Measurements from ENCODE around the gene BICD2. TPM values are rescaled to one million over a fixed set of nuclear protein-coding genes. Genes with fewer than 3 reads are reported as not detected.

The BICD2 gene
- total RNA-seq, 1 donor from 2014 or later = 22.5 TPM

- TF ChIP-seq CTCF (IDR thresholded peaks at IDR 0.05) = no peak
- H3K9me3 Mint-ChIP-seq = no peaks in the 10 kb centered on the region
- intact Hi-C loops (cut with micrococcal nuclease) = no loop called here
- POLR2A ChIA-PET = no interaction called here
- ATAC-seq (ENCODE audit: low read depth) = no peak
- CTCF ChIA-PET = interaction anchor here (10.7 kb wide), 1 partner anchor 71 kb away, joined by 109 read pairs; no protein-coding TSS in a partner anchor
- H3K27ac Mint-ChIP-seq = peak overlapping the region; percentile 76
- no peak for DNase-seq
- H3K36me3 Mint-ChIP-seq (ENCODE audit: low read depth) = peaks cover 81% of the 10 kb centered on the region
- H3K4me3 Mint-ChIP-seq = peak overlapping the region; percentile 49
- H3K4me1 Mint-ChIP-seq = peaks cover 68% of the 10 kb centered on the region
- H3K27me3 Mint-ChIP-seq = no peaks in the 10 kb centered on the region
These were observed 44.3 kb downstream of the BICD2 start for GRCh38 chr9:92720209-92720765.

GRCh38 chr9:92719028-92719647, 45.5 kb downstream of the BICD2 start:
- no peak for TF ChIP-seq CTCF (IDR thresholded peaks at IDR 0.05)
- no peaks in the 10 kb centered on the region for H3K9me3 Mint-ChIP-seq
- intact Hi-C loops (cut with micrococcal nuclease) = loop anchor here (5.0 kb wide), 1 partner anchor 158 kb away; the partner anchor contains the start of gene ZNF484
- H3K4me3 Mint-ChIP-seq = no peak overlapping the region
- ChIA-PET POLR2A (interaction anchor here (1.8 kb wide), 1 partner anchor 72 kb away, joined by 5 read pairs; no protein-coding TSS in a partner anchor), CTCF (interaction anchor here (3.9 to 10.7 kb wide), 2 partner anchors 10 to 72 kb away, joined by 17 to 109 read pairs; no protein-coding TSS in a partner anchor)
- peaks cover 88% of the 10 kb centered on the region for H3K36me3 Mint-ChIP-seq (ENCODE audit: low read depth)
- no peaks in the 10 kb centered on the region for H3K27me3 Mint-ChIP-seq
- no peak overlapping the region for H3K27ac Mint-ChIP-seq
- peaks cover 59% of the 10 kb centered on the region for H3K4me1 Mint-ChIP-seq
- ATAC-seq (ENCODE audit: low read depth) = no peak
- DNase-seq = no peak

GRCh38 chr9:92718086-92719001, 46.3 kb downstream of the BICD2 start:
- Mint-ChIP-seq H3K36me3 (ENCODE audit: low read depth) (peaks cover 90% of the 10 kb centered on the region), H3K4me1 (peaks cover 53% of the 10 kb centered on the region), H3K4me3 (no peak overlapping the region), H3K27ac (no peak overlapping the region), H3K9me3 (no peaks in the 10 kb centered on the region), H3K27me3 (no peaks in the 10 kb centered on the region)
- ChIA-PET CTCF (interaction anchor here (0.6 to 10.7 kb wide), 5 partner anchors 11 to 346 kb away, joined by 3 to 109 read pairs (median 4); no protein-coding TSS in a partner anchor), POLR2A (interaction anchor here (0.9 to 1.8 kb wide), 2 partner anchors 45 to 72 kb away, joined by 3 to 5 read pairs; no protein-coding TSS in a partner anchor)
- no peak for ATAC-seq (ENCODE audit: low read depth)
- no peak for TF ChIP-seq CTCF (IDR thresholded peaks at IDR 0.05)
- no peak for DNase-seq
- intact Hi-C loops (cut with micrococcal nuclease) = loop anchor here (5.0 kb wide), 1 partner anchor 159 kb away; the partner anchor contains the start of gene ZNF484

- ChIA-PET CTCF (interaction anchor here (0.6 to 10.7 kb wide), 11 partner anchors 12 to 346 kb away, joined by 3 to 109 read pairs (median 3); no protein-coding TSS in a partner anchor), POLR2A (interaction anchor here (0.9 to 1.8 kb wide), 2 partner anchors 46 to 73 kb away, joined by 3 to 5 read pairs; no protein-coding TSS in a partner anchor)
- ATAC-seq (ENCODE audit: low read depth) = no peak
- Mint-ChIP-seq H3K27me3 (no peaks in the 10 kb centered on the region), H3K27ac (no peak overlapping the region), H3K36me3 (ENCODE audit: low read depth) (peaks cover 90% of the 10 kb centered on the region), H3K4me1 (peaks cover 52% of the 10 kb centered on the region), H3K9me3 (no peaks in the 10 kb centered on the region), H3K4me3 (no peak overlapping the region)
- no peak for TF ChIP-seq CTCF (IDR thresholded peaks at IDR 0.05)
- intact Hi-C loops (cut with micrococcal nuclease) = loop anchor here (2.0 to 5.0 kb wide), 2 partner anchors 160 to 385 kb away; partner anchors contain the start of gene ZNF484
- DNase-seq = no peak
These were observed 47.2 kb downstream of the BICD2 start for GRCh38 chr9:92717201-92718085.
